ENCODE measurements around the gene ZNF74.
"Not testable (repeated sequence)": the region's sequence is repeated elsewhere in the genome, so short reads cannot be mapped to it uniquely, and the experiment has no call there.

The ZNF74 gene

GRCh38 chr22:20406686-20407408 is 12.9 kb downstream of the ZNF74 start:
- H3K4me3 ChIP-seq (IDR thresholded peaks at IDR 0.05; ENCODE audit: insufficient read depth, low read depth, low read length), result no peak overlapping the region
- no peaks in the 10 kb centered on the region for H3K4me1 ChIP-seq (ENCODE audit: low read depth, poor library complexity, severe bottlenecking)
- no peak overlapping the region for H2AFZ ChIP-seq (ENCODE audit: low read depth)
- H3K36me3 ChIP-seq (ENCODE audit: insufficient read depth), result no peaks in the 10 kb centered on the region
- H3K9ac ChIP-seq, result no peak overlapping the region
- no peaks in the 10 kb centered on the region for H3K79me2 ChIP-seq (ENCODE audit: insufficient read depth, low read depth)
- no peak overlapping the region for H3K27ac ChIP-seq
- TF ChIP-seq CTCF (conservative IDR thresholded peaks at IDR 0.05; ENCODE audit: low read depth, low read length), result no peak
- no peak overlapping the region for H3K4me2 ChIP-seq
- H4K20me1 ChIP-seq (ENCODE audit: insufficient read depth), result no peaks in the 10 kb centered on the region
- H3K27me3 ChIP-seq (ENCODE audit: insufficient read depth, low read depth), result no peaks in the 10 kb centered on the region

- Histone ChIP-seq H3K9ac (no peak overlapping the region), H3K4me3 (IDR thresholded peaks at IDR 0.05; ENCODE audit: insufficient read depth, low read depth, low read length) (no peak overlapping the region), H3K27me3 (ENCODE audit: insufficient read depth, low read depth) (no peaks in the 10 kb centered on the region), H3K4me1 (ENCODE audit: low read depth, poor library complexity, severe bottlenecking) (no peaks in the 10 kb centered on the region), H2AFZ (ENCODE audit: low read depth) (no peak overlapping the region), H3K79me2 (ENCODE audit: insufficient read depth, low read depth) (no peaks in the 10 kb centered on the region), H3K4me2 (no peak overlapping the region), H3K36me3 (ENCODE audit: insufficient read depth) (no peaks in the 10 kb centered on the region), H4K20me1 (ENCODE audit: insufficient read depth) (no peaks in the 10 kb centered on the region), H3K27ac (no peak overlapping the region)
- TF ChIP-seq CTCF (conservative IDR thresholded peaks at IDR 0.05; ENCODE audit: low read depth, low read length), result no peak
Observed at GRCh38 chr22:20407829-20408228, 13.9 kb downstream of the ZNF74 start.

- H3K36me3 ChIP-seq (ENCODE audit: insufficient read depth), result no peaks in the 10 kb centered on the region
- no peaks in the 10 kb centered on the region for H3K79me2 ChIP-seq (ENCODE audit: insufficient read depth, low read depth)
- no peak overlapping the region for H2AFZ ChIP-seq (ENCODE audit: low read depth)
- no peak overlapping the region for H3K9ac ChIP-seq
- no peak overlapping the region for H3K4me2 ChIP-seq
- no peak overlapping the region for H3K27ac ChIP-seq
- H3K4me3 ChIP-seq (IDR thresholded peaks at IDR 0.05; ENCODE audit: insufficient read depth, low read depth, low read length), result no peak overlapping the region
- no peaks in the 10 kb centered on the region for H4K20me1 ChIP-seq (ENCODE audit: insufficient read depth)
- H3K4me1 ChIP-seq (ENCODE audit: low read depth, poor library complexity, severe bottlenecking), result no peaks in the 10 kb centered on the region
- no peak for TF ChIP-seq CTCF (conservative IDR thresholded peaks at IDR 0.05; ENCODE audit: low read depth, low read length)
- no peaks in the 10 kb centered on the region for H3K27me3 ChIP-seq (ENCODE audit: insufficient read depth, low read depth)
Observed at GRCh38 chr22:20408891-20409290, 14.9 kb downstream of the ZNF74 start.

- not testable (repeated sequence) for H2AFZ ChIP-seq (ENCODE audit: low read depth); H4K20me1 ChIP-seq (ENCODE audit: insufficient read depth); H3K79me2 ChIP-seq (ENCODE audit: insufficient read depth, low read depth); H3K4me1 ChIP-seq (ENCODE audit: low read depth, poor library complexity, severe bottlenecking); H3K9ac ChIP-seq; H3K36me3 ChIP-seq (ENCODE audit: insufficient read depth); H3K4me3 ChIP-seq (IDR thresholded peaks at IDR 0.05; ENCODE audit: insufficient read depth, low read depth, low read length); H3K27ac ChIP-seq; H3K27me3 ChIP-seq (ENCODE audit: insufficient read depth, low read depth); H3K4me2 ChIP-seq
Observed at GRCh38 chr22:20409385-20409784, 15.4 kb downstream of the ZNF74 start.

- Histone ChIP-seq H3K27ac (no peak overlapping the region), H3K4me2 (no peak overlapping the region), H3K36me3 (ENCODE audit: insufficient read depth) (no peaks in the 10 kb centered on the region), H2AFZ (ENCODE audit: low read depth) (no peak overlapping the region), H3K79me2 (ENCODE audit: insufficient read depth, low read depth) (no peaks in the 10 kb centered on the region), H4K20me1 (ENCODE audit: insufficient read depth) (no peaks in the 10 kb centered on the region), H3K9ac (no peak overlapping the region), H3K27me3 (ENCODE audit: insufficient read depth, low read depth) (no peaks in the 10 kb centered on the region), H3K4me3 (IDR thresholded peaks at IDR 0.05; ENCODE audit: insufficient read depth, low read depth, low read length) (no peak overlapping the region), H3K4me1 (ENCODE audit: low read depth, poor library complexity, severe bottlenecking) (no peaks in the 10 kb centered on the region)
- TF ChIP-seq CTCF (conservative IDR thresholded peaks at IDR 0.05; ENCODE audit: low read depth, low read length), result no peak
Observed at GRCh38 chr22:20412474-20413216, 18.7 kb downstream of the ZNF74 start.
